GM12865 (cell line): ENCODE results near the gene RC3H2.
"Not testable (repeated sequence)": the region's sequence is repeated elsewhere in the genome, so short reads cannot be mapped to it uniquely, and the experiment has no call there.

Experiments
- DNase-seq: peaks from one replicate; pipeline ENCODE4 v3.0.0; 2010; ENCODE audit warnings: low read depth
- H3K4me3 ChIP-seq: 2 replicates; pipeline ENCODE4 v1.5.1; 2011; ENCODE audit warnings: mild to moderate bottlenecking, low read depth, low read length, control low read depth
- TF ChIP-seq, protein P1 (sequence below): IDR thresholded peaks from 2 replicates; pipeline ENCODE4 v1.5.1; 2011; ENCODE audit warnings: low read length, control low read depth, low read depth, inconsistent platforms; ENCODE audit not compliant: insufficient read depth; ENCODE audit errors: missing control alignments

The RC3H2 gene

DNA sequence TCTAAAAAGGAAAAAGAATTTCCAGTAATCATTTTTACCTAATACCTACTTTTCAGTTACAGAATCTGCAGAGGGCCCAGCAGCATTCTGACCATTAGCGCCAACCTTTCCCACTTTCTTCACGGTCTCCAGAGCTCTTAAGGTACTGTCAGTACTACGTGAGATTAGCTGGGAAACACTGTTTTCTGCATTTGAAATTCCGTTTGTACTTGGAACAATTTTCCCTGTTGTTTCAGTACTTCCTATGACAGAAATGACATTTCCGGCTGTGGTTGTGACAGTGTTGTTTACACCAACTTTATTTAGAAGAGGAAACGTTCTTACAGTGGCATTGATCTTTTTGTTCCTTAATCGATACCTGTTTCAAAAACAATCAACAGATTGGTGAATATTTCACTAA lies 39.9 kb downstream of the RC3H2 start:
- H3K4me3 ChIP-seq: no peak overlapping the region
- DNase-seq: no peak
- TF ChIP-seq, protein P1, sequence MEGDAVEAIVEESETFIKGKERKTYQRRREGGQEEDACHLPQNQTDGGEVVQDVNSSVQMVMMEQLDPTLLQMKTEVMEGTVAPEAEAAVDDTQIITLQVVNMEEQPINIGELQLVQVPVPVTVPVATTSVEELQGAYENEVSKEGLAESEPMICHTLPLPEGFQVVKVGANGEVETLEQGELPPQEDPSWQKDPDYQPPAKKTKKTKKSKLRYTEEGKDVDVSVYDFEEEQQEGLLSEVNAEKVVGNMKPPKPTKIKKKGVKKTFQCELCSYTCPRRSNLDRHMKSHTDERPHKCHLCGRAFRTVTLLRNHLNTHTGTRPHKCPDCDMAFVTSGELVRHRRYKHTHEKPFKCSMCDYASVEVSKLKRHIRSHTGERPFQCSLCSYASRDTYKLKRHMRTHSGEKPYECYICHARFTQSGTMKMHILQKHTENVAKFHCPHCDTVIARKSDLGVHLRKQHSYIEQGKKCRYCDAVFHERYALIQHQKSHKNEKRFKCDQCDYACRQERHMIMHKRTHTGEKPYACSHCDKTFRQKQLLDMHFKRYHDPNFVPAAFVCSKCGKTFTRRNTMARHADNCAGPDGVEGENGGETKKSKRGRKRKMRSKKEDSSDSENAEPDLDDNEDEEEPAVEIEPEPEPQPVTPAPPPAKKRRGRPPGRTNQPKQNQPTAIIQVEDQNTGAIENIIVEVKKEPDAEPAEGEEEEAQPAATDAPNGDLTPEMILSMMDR: no peak

DNA sequence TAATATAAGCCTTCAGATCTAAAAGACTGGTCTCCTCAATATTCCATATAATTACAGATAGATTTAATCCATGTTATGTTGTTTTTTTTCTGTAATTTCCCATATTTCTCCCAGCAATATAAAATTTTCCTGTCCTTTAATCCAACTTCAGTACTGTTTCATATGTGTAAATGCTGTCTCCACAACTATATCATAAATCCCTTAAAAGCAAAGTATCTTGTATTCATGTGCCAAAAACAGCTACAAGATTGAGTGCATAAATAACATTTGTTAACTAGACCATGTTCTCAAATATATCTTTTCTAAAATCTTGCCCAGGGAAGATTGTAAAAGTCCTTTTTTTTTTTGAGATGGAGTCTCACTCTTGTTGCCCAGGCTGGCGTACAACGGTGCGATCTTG lies 41.8 kb downstream of the RC3H2 start:
- DNase-seq: no peak
- TF ChIP-seq, protein P1: no peak
- no peak overlapping the region for H3K4me3 ChIP-seq

DNA sequence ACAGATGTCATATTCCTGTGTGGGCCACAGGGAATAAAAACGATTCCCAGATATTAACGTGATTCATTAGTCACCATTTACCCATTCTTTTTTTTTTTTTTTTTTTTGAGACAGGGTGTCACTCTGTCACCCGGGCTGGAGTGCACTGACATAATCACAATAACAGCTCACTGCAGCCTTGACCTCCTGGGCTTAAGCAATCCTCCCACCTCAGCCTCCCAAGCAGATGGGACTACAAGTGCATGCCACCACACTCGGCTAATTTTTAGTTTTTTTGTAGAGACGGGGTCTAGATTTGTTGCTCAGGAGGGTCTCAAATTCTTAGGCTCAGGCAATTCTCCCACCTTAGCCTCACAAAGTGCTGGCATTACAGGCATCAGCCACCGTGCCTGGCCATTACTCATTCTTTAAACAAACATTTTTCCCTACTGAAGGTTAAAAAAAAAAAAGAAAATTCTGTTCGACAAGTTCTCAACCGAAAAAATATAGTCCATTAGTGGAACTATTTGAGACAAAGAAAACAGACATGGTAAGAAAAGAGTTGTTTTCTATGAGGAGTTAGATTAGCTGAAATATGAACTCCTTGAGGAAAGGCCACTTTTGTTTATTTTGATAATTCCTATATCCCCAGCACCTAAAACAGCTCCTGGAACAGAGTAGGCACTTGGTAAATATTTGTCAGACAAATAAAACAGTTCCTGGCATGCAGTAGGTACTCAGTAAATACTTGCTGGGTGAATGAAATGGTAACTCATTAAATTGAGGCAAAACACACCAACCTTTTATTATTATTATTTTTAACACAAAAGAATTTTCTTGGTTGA lies 44.6 kb downstream of the RC3H2 start:
- no peak for DNase-seq
- TF ChIP-seq, protein P1: no peak
- H3K4me3 ChIP-seq: no peak overlapping the region

DNA sequence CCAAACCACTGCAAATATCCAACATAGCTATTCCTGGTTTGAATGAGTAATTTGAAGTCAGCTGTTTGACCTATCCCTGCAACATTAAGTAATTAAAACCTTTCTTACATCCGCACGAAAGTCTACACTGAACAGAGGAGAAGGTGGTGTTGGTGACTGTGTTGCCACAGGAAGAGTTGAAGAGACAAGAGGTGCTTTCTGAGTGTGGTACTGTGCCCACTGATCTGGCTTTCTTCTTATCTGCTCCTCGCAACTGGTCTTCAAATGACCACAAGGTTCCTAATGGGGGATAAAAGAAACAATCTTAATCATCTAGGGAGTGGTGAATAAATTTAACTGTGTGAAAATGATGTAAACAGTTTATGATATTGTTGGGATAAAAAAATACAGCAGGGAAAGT lies 47.3 kb downstream of the RC3H2 start:
- H3K4me3 ChIP-seq: no peak overlapping the region
- DNase-seq: no peak
- TF ChIP-seq, protein P1: no peak

DNA sequence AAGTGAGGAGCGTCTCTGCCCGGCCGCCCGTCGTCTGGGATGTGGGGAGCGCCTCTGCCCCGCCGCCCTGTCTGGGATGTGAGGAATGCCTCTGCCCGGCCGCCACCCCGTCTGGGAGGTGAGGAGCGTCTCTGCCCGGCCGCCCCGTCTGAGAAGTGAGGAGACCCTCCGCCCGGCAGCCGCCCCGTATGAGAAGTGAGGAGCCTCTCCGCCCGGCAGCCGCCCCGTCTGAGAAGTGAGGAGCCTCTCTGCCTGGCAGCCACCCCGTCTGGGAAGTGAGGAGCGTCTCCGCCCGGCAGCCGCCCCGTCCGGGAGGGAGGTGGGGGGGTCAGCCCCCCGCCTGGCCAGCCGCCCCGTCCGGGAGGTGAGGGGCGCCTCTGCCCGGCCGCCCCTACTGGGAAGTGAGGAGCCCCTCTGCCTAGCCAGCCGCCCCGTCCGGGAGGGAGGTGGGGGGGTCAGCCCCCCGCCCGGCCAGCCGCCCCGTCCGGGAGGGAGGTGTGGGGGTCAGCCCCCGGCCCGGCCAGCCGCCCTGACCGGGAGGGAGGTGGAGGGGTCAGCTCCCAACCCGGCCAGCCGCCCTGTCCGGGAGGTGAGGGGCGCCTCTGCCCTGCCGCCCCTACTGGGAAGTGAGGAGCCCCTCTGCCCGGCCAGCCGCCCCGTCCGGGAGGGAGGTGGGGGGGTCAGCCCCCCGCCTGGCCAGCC lies 52.9 kb downstream of the RC3H2 start:
- not testable (repeated sequence) for DNase-seq, H3K4me3 ChIP-seq

DNA sequence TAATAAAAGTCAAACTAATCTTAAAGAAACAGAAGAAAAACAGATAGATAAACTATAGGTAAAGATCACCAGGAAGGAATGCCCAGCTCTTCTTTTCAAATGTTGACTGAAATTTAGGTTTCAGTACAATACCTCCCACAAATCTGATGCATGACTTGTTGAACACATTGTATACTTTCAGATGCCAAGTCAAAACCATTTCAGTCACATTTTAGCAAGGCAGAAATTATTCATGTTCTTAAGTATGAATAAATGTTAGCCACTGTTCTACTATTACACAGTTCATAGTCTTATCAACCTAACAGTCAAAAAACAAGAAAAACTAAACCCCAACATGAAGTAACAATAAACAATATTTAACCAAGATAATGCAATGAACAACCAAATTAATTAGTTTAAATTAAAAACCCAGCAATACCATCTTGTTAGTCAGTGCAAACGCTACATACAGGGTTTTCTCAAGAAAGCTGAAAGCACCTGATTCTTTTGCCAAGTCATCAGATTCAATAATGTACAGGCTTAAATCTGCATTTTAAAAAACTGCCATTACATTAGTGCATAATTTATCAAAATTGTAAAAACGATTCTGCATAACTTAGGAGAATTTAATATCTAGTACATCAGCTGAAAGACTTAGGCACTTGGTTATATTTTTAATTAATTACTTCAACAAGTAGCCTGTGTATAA lies 56.8 kb downstream of the RC3H2 start:
- H3K4me3 ChIP-seq: no peak overlapping the region
- TF ChIP-seq, protein P1: no peak
- DNase-seq: no peak

- no peak for DNase-seq
- H3K4me3 ChIP-seq: no peak overlapping the region
- TF ChIP-seq, protein P1: no peak
These were observed 58.7 kb downstream of the RC3H2 start for GRCh38 chr9:122846371-122846940.
